ENCODE measurements around the gene PSAP.
"Not testable (repeated sequence)": the region's sequence is repeated elsewhere in the genome, so short reads cannot be mapped to it uniquely, and the experiment has no call there.

Gene PSAP

DNA sequence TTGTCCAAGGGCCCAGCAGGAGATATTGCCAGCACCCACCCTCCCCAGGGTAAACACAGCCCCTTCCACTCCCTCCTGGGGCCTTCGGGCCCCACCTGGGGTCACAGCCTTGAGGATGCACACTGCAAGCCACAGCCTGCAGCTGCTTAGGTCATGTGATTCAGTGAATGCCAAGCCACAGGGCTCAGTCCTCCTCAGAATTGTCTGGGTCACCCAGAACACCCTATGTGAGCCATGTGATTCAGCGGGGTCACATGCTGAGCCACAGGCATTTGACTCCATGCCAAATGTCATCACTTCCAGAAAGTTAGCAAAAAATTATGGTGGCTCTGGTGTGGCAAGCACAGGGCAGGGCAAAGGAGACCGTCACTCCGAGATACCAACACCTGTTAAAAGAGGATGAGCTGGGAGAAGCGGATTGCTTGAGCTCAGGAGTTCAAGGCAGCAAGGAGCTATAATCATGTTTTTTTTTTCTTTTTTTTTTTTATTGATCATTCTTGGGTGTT is 17.2 kb upstream of the PSAP start:
- Histone ChIP-seq H3K4me3 (ENCODE audit: low read length) (no peak overlapping the region), H3K9ac (ENCODE audit: low read length) (no peak overlapping the region), H3K4me1 (ENCODE audit: control insufficient read depth, insufficient read depth, low read length) (peaks cover 16% of the 10 kb centered on the region), H3K9me3 (ENCODE audit: control insufficient read depth, low read length) (no peaks in the 10 kb centered on the region), H3K27me3 (replicated peaks; ENCODE audit: control insufficient read depth, insufficient read depth, low read length) (no peaks in the 10 kb centered on the region), H3K36me3 (ENCODE audit: control insufficient read depth, insufficient read depth, low read length, severe bottlenecking) (no peaks in the 10 kb centered on the region)
- peak; percentile 61 for DNase-seq (ENCODE audit: low read depth)

DNA sequence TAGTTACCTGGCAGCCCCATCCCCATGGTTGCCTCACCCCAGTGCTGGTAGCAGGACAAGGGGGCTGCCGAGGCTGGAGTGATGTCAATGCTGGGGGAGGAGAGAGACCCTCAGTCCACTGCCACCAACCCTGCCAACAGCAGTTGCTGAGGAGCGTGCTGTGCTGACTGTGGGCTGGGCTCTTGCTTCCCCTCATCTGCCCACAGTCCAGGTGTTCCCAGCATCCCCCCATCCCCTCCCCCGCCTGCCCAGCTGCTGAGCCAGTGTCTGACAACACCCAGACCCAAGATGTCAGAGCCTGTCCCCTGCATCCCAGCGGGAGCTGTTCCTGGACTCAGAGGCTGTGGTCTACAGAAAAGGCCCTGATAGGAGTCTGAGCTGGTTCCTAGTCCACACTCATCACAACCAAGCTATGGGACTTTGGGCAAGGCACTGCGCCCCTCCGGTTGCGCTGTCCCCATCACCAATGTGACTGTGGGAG is 14.6 kb upstream of the PSAP start:
- Histone ChIP-seq H3K9me3 (ENCODE audit: control insufficient read depth, low read length) (no peaks in the 10 kb centered on the region), H3K27me3 (replicated peaks; ENCODE audit: control insufficient read depth, insufficient read depth, low read length) (no peaks in the 10 kb centered on the region), H3K4me1 (ENCODE audit: control insufficient read depth, insufficient read depth, low read length) (peaks cover 19% of the 10 kb centered on the region), H3K36me3 (ENCODE audit: control insufficient read depth, insufficient read depth, low read length, severe bottlenecking) (no peaks in the 10 kb centered on the region), H3K4me3 (ENCODE audit: low read length) (no peak overlapping the region), H3K9ac (ENCODE audit: low read length) (no peak overlapping the region)
- DNase-seq (ENCODE audit: low read depth): no peak

DNA sequence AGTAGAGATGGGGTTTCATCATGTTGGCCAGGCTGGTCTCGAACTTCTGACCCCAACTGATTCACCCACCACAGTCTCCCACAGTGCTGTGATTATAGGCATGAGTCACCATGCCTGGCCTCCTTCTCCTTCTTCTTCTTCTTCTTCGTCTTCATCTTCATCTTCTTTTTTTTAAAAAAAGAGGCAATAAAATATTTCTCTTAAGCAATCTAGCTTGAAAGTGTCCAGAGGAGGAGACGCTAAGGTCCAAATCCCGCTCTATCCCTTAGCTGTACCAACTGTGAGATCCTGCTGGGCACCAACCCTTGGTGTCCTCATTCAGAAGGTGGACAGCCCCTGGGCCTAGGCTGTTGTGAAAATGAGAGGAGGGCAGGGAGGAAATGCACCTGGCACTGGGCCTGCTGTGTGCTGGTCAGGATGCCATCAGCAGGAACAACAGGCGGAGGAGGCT is 13.9 kb upstream of the PSAP start:
- Histone ChIP-seq H3K4me3 (ENCODE audit: low read length) (no peak overlapping the region), H3K4me1 (ENCODE audit: control insufficient read depth, insufficient read depth, low read length) (peaks cover 23% of the 10 kb centered on the region), H3K9ac (ENCODE audit: low read length) (no peak overlapping the region), H3K36me3 (ENCODE audit: control insufficient read depth, insufficient read depth, low read length, severe bottlenecking) (no peaks in the 10 kb centered on the region), H3K27me3 (replicated peaks; ENCODE audit: control insufficient read depth, insufficient read depth, low read length) (no peaks in the 10 kb centered on the region), H3K9me3 (ENCODE audit: control insufficient read depth, low read length) (no peaks in the 10 kb centered on the region)
- peak; percentile 44 for DNase-seq (ENCODE audit: low read depth)

DNA sequence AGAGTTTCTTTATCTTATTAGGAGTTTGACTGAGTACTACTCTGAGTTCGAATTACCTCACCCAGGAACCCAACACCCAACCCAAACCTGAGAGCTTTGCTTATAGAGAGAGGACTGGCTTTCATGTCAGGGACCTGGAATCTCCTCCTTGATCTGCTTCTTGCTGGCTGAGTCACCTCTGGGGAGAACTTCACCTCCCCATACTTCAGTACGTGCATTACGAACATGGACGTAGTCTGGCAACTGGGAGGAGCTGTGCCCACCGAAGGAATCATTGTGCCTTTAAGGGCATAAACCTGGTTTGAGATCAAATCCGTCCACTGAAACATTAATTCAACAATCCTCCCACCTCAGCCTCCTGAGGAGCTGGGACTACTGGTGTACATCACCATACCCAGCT is 12.2 kb upstream of the PSAP start:
- Histone ChIP-seq H3K9me3 (ENCODE audit: control insufficient read depth, low read length) (no peaks in the 10 kb centered on the region), H3K36me3 (ENCODE audit: control insufficient read depth, insufficient read depth, low read length, severe bottlenecking) (no peaks in the 10 kb centered on the region), H3K4me1 (ENCODE audit: control insufficient read depth, insufficient read depth, low read length) (peaks cover 26% of the 10 kb centered on the region), H3K27me3 (replicated peaks; ENCODE audit: control insufficient read depth, insufficient read depth, low read length) (no peaks in the 10 kb centered on the region), H3K9ac (ENCODE audit: low read length) (no peak overlapping the region), H3K4me3 (ENCODE audit: low read length) (no peak overlapping the region)
- peak; percentile 18 for DNase-seq (ENCODE audit: low read depth)

- peak overlapping the region; percentile 88 for H3K9ac ChIP-seq (ENCODE audit: low read length)
- peak; percentile 99 for DNase-seq (ENCODE audit: low read depth)
- no peaks in the 10 kb centered on the region for H3K9me3 ChIP-seq (ENCODE audit: control insufficient read depth, low read length)
- peak overlapping the region; percentile 54 for H3K4me3 ChIP-seq (ENCODE audit: low read length)
- H3K27me3 ChIP-seq (replicated peaks; ENCODE audit: control insufficient read depth, insufficient read depth, low read length): no peaks in the 10 kb centered on the region
- H3K4me1 ChIP-seq (ENCODE audit: control insufficient read depth, insufficient read depth, low read length): peaks cover 22% of the 10 kb centered on the region
- no peaks in the 10 kb centered on the region for H3K36me3 ChIP-seq (ENCODE audit: control insufficient read depth, insufficient read depth, low read length, severe bottlenecking)
These were observed 9.4 kb upstream of the PSAP start for GRCh38 chr10:71860243-71861029.

DNA sequence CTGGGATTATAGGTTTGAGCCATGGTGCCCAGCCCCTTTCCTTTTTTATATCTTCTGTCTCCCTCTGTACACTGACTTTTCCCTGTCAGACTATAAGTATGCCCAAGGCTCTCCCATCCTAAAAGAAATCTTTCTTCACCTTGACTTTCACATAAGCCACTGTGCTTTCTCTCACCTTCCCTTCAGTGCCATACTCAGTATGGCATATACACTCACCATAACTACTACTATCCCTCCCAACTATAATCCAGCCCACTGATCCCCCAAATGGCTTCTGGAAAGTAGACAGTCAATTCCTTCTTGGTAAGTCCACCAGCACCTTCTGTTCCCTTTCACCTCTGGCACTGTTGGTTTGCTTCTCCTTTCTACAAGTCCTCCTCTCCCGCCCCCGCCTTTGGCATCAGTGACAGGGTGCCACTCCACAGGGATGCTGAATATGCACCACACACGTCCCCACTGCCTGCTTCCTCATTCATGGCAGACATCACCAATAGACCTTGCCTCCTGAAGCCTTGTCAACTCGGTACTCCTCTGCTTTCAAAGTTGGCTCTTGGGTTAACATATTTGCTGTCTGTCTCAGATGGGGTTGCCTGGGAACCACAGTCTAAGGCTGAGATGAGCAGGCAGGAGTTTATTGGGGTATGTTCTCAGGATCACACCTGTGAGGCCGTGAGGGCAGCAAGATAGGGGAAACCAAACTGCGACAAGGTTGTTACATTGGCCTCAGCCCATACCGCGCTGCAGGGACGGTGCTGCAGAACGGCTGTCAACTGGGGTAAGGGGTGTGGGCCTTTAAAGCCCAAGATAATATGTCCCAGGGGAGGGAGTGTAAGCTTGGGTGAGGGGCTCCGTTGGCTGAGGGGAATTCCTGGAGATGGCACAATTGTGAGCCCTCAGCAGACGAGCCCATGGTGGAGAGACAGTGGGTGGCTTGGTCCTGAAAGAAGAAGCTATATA is 7.2 kb upstream of the PSAP start:
- Histone ChIP-seq H3K9ac (ENCODE audit: low read length) (no peak overlapping the region), H3K4me1 (ENCODE audit: control insufficient read depth, insufficient read depth, low read length) (peaks cover 19% of the 10 kb centered on the region), H3K9me3 (ENCODE audit: control insufficient read depth, low read length) (no peaks in the 10 kb centered on the region), H3K4me3 (ENCODE audit: low read length) (no peak overlapping the region), H3K36me3 (ENCODE audit: control insufficient read depth, insufficient read depth, low read length, severe bottlenecking) (no peaks in the 10 kb centered on the region), H3K27me3 (replicated peaks; ENCODE audit: control insufficient read depth, insufficient read depth, low read length) (no peaks in the 10 kb centered on the region)
- DNase-seq (ENCODE audit: low read depth): no peak

DNA sequence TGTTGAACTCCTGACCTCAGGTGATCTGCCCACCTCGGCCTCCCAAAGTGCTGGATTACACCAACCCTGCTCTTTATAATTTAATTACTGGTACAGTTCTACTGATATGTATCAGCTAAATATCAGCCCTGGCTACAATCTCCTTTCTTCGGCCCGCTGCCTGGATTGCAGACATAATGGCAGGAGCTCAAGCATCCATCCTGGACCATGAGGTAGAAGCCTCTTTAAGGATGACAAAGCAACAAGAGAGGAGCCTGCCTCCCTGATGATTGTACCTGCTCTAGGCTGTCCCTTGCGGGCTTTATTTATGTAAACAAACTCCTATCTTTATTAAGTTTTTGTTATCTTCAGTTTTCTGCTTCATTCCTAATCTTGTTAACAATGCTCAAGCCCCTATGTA is 5.6 kb upstream of the PSAP start:
- Histone ChIP-seq H3K4me3 (ENCODE audit: low read length) (no peak overlapping the region), H3K36me3 (ENCODE audit: control insufficient read depth, insufficient read depth, low read length, severe bottlenecking) (no peaks in the 10 kb centered on the region)
- DNase-seq (ENCODE audit: low read depth): no peak

DNA sequence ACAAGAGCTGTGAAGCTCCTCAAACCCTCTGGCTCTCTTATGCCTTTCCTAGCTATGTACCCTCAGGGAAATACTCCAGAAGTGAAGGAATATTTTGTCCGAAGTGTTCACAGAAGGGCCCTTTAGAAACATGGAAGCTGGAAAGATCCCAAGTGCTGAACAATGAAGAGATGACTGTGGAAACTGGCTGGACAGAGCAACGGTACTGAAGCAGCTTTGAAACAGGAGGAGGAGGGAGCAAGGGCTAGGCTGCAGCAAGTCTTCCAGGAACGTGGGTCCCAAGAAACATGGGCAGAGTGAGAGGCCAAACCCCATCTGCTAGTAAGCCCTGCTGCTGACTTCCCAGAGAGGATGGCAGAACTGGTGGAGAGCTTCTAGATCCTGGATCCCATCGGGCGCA is 3.0 kb upstream of the PSAP start:
- no peaks in the 10 kb centered on the region for H3K36me3 ChIP-seq (ENCODE audit: control insufficient read depth, insufficient read depth, low read length, severe bottlenecking)
- no peak overlapping the region for H3K4me3 ChIP-seq (ENCODE audit: low read length)
- DNase-seq (ENCODE audit: low read depth): peak; percentile 28
- no peak overlapping the region for H3K9ac ChIP-seq (ENCODE audit: low read length)
- H3K9me3 ChIP-seq (ENCODE audit: control insufficient read depth, low read length): no peaks in the 10 kb centered on the region
- peaks cover 14% of the 10 kb centered on the region for H3K4me1 ChIP-seq (ENCODE audit: control insufficient read depth, insufficient read depth, low read length)
- no peaks in the 10 kb centered on the region for H3K27me3 ChIP-seq (replicated peaks; ENCODE audit: control insufficient read depth, insufficient read depth, low read length)

More for the DNA sequence above, 5.6 kb upstream of the PSAP start:
- no peak overlapping the region for H3K9ac ChIP-seq (ENCODE audit: low read length)
- H3K9me3 ChIP-seq (ENCODE audit: control insufficient read depth, low read length): no peaks in the 10 kb centered on the region
- H3K4me1 ChIP-seq (ENCODE audit: control insufficient read depth, insufficient read depth, low read length): peaks cover 22% of the 10 kb centered on the region
- H3K27me3 ChIP-seq (replicated peaks; ENCODE audit: control insufficient read depth, insufficient read depth, low read length): no peaks in the 10 kb centered on the region

GRCh38 chr10:71852355-71852937 is 1.4 kb upstream of the PSAP start:
- DNase-seq (ENCODE audit: low read depth): no peak
- no peak overlapping the region for H3K9ac ChIP-seq (ENCODE audit: low read length)
- peaks cover 6% of the 10 kb centered on the region for H3K36me3 ChIP-seq (ENCODE audit: control insufficient read depth, insufficient read depth, low read length, severe bottlenecking)
- no peak overlapping the region for H3K4me3 ChIP-seq (ENCODE audit: low read length)
- H3K27me3 ChIP-seq (replicated peaks; ENCODE audit: control insufficient read depth, insufficient read depth, low read length): no peaks in the 10 kb centered on the region
- peaks cover 30% of the 10 kb centered on the region for H3K4me1 ChIP-seq (ENCODE audit: control insufficient read depth, insufficient read depth, low read length)
- H3K9me3 ChIP-seq (ENCODE audit: control insufficient read depth, low read length): no peaks in the 10 kb centered on the region

- H3K36me3 ChIP-seq (ENCODE audit: control insufficient read depth, insufficient read depth, low read length, severe bottlenecking); H3K9me3 ChIP-seq (ENCODE audit: control insufficient read depth, low read length); H3K27me3 ChIP-seq (replicated peaks; ENCODE audit: control insufficient read depth, insufficient read depth, low read length); DNase-seq (ENCODE audit: low read depth): not testable (repeated sequence)
- H3K4me3 ChIP-seq (ENCODE audit: low read length): peak overlapping the region; percentile 94
- H3K9ac ChIP-seq (ENCODE audit: low read length): peak overlapping the region; percentile 96
- peaks cover 38% of the 10 kb centered on the region for H3K4me1 ChIP-seq (ENCODE audit: control insufficient read depth, insufficient read depth, low read length)
These were observed 529 bp upstream of the PSAP start for GRCh38 chr10:71851465-71852095.
